Measurements from ENCODE around the gene MTFP1. TPM values are rescaled to one million over a fixed set of nuclear protein-coding genes. Genes with fewer than 3 reads are reported as not detected.

The MTFP1 gene
- total RNA-seq, 1 donor from 2014 or later = 7.9 TPM

DNA sequence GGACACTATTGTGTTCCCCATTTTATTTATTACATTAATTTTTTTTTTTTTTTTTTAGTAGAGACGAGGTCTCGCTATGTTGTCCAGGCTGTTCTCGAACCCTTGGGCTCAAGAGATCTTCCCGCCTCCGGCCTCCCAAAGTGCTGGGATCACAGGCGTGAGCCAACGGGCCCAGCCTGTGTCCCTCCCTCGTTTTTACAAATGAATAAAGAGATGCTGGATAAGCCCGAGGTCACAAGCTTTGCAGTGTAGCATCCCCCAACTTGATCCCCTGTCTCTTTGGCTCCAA is 297 bp upstream of the MTFP1 start:
- DNase-seq (ENCODE audit: low spot score) = no peak

DNA sequence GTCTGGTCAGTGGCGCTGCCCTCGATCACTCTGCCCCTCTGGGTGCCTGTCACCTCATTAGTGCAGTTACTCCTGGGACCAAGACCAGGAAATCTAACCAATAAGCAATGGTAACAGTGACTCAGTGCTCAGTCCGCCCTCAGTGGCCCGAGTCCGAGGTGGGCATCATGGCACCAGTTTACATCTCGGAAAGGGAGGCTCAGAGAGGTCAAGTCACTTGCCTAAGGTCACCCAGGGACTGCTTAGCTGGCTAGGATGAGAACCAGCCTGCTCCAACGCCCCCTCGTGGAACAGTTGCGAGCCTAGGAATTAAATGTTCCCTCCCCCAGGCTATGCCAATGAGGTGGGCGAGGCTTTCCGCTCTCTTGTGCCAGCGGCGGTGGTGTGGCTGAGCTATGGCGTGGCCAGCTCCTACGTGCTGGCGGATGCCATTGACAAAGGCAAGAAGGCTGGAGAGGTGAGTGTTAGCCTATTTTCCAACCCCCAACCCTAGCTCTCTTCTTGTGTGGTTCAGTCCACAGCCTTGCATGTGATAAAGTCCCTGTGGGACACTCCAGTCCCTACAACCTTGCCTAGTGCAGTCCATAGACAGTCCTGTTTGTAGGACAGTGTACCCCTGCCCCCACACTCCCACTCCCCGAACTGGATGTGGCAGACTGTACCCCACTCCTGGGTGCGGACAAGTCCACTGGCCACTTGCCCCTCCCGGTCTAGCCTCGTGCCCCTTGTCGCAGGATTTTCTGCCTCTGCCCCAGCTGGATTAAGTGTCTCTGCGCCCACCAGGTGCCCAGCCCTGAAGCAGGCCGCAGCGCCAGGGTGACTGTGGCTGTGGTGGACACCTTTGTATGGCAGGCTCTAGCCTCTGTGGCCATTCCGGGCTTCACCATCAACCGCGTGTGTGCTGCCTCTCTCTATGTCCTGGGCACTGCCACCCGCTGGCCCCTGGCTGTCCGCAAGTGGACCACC is 1.1 kb downstream of the MTFP1 start:
- DNase-seq (ENCODE audit: low spot score) = peak; percentile 77

DNA sequence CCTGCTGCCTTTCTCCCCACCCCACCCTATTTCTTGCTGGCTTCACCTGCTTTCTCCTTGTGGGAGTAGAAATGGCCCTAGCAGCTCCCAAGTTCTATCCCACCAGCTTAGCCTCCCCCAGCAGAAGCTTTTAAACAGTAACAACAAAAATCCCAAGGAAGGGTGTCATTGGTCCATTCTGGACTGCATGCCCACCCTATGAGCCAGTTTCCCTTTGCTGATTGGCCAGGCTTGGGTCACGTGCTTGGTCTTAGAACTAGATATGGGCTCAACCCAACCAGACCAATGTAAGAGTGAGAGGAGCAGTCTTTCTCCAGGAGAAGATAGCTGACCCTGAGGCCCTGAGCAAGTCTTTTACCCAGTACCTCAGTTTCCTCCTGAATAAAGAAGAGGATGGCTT is 2.3 kb downstream of the MTFP1 start:
- no peak for DNase-seq (ENCODE audit: low spot score)

DNA sequence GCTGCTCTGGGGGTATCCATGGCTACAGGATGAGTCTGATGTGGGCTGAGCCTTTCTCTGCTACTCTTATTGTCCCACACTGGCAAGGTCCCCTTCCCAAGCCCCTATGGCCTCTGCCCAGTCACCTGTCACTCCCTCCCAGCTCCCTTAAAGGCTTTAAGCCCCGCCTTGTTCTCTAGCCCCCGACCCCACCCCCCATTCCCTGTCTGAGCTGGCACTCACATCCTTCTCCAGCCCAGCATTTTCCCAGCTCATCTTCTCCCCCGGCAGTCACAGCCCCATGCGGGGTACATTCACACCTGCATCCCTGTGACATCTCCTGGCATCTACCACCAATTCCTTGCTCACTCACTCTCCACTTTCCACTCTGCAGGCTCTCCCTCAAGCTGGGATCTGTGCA is 4.3 kb downstream of the MTFP1 start:
- no peak for DNase-seq (ENCODE audit: low spot score)

DNA sequence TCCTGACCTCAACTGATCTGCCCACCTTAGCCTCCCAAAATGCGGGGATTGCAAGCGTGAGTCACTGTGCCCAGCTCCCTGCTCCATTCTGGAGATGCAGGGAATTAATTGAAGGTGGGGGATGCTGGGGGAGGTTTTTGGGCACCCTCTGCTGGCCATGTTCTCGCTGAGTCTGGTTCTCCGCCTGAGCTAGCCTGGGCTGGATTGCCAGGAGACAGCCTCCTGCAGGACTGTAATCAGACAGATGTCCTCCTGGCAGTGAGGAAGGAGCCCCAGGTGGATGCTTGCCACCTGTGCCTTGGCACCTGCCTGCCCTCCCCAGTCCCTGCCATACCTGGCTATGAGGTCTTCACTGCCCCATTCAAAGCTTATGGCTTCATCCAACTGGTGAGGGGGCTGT is 5.4 kb downstream of the MTFP1 start:
- no peak for DNase-seq (ENCODE audit: low spot score)

DNA sequence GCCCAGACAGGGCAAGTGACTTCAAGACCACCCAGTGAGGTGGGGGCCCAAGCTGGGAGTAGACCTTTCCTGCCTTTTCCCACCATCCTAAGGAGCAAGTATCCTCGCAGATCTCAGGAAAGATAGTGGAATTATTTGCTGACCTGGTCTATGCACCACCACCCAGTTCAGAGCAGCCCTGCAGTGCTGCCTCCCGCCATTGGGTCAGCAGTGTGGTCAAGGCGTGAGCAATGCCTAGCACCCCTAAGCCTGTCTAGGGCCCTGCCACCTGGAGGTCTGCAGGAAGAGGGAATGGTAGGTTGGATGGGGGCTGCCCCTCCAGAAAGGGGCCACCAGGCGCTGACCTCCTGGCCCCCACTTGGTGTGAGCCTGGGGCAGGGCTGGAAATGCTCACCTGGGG is 6.5 kb downstream of the MTFP1 start:
- DNase-seq (ENCODE audit: low spot score) = no peak

DNA sequence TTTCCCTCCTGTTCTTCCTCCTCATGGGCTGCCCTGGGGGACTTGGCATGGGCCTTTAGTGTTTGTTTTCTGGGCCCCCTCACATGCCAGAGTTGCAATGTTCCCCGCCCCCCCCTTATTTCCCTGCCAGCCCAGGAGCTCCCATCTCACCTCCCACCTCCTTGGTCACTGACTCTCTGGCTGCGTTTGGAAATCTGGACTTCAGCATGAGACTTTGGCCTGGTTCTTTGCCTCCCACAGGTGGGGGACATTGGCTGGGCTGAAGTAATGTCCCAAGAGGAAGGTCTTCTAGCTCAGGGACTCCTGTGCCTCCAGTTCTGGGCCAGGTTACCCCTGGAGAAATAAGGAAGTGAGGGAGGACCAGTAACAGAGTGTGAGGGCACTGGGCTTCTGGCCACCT is 7.0 kb downstream of the MTFP1 start:
- DNase-seq (ENCODE audit: low spot score) = no peak

DNA sequence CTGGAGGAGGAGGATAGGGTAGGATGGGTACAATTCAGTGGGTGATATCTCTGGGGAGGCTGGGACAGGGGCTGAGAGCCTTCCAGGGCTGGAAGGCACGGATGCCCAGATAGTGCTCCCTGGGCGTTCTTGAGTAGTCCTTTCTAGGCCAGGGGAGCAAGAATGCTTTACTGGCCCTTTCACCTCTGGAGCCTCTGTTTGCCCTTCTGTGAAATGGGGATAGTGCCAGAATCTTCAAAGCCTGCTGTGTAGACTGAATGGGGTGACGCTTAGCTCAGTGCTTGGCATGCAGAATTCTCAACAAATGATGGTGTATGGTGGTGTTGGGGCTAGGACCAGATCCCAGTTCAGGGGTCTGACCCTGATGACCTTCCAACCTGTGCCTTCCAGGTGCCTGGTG is 7.7 kb downstream of the MTFP1 start:
- DNase-seq (ENCODE audit: low spot score) = no peak

DNA sequence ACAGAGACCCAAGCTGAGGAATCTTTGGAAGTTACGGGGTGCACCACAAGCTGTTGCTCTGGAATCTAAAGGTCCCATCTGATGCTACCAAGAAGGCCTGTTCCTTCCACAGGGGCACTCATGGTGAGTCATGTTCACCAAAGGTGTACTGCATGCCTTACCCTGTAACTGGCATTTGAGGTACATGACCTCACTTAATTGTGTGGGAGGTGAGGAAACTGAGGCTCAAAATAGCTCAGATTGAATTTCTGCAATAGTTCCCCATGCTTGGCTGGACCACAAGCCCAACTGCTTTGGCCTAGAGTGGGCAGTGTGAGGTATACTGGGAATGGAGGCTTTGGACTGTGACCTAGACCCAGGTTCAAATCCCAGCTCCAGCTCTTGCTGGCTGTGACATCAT is 8.2 kb downstream of the MTFP1 start:
- no peak for DNase-seq (ENCODE audit: low spot score)

DNA sequence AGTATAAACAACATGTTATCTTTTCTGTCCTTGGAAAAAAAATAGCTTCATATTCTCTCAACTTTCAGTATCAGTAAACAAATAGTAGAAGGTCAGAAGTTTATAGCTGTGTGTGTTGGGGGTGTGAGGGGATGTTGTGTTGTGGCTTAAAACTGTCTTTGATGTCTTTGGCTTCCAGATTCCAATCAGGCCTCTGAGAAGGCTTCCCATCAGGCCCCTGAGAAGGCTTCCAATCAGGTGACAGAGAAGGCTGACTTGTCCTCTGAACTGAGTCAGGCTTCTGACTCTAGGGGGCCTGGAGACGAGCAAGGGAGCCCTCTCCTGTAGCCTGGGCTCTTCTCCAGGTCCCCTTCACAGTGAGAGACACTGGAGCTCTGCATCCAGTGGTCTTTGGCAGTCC is 9.3 kb downstream of the MTFP1 start:
- DNase-seq (ENCODE audit: low spot score) = no peak

DNA sequence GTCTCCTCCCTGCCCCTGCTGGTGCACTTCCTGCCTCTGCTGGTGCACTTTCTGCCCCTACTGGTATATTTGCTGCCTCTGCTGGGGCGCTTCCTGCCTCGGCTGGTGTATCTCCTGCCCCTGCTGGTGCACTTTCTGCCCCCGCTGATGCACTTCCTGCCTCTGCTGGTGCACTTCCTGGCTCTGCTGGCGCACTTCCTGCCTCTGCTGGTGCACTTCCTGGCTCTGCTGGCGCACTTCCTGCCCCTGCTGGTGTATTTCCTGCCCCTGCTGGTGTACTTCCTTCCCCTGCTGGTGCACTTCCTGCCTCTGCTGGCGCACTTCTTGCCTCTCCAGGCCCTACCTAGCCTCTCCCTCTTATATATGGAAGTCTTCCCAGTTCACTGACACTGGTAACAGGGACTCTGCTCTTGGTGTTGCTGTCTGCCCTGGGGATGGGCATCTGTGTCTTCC is 10.1 kb downstream of the MTFP1 start:
- DNase-seq (ENCODE audit: low spot score) = no peak

DNA sequence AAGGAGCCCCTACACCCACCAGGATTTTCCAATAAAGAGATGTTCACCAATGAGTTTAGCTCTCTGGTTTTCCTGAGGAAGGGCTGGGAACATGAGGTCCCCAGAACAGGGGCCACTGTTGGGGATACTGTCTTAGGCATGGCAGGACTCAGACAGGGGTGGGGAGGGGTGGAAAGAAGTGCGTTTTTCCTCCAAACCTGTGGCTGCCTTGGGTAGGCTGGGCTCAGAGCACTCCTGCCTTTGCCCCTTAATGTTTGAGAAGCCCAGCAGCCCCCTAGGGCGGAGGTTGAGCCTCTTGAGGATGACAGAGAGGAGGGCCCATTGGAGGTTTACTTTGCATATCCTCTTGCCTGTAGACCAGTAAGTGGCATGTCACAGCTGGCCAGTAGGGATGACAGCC is 10.6 kb downstream of the MTFP1 start:
- no peak for DNase-seq (ENCODE audit: low spot score)

DNA sequence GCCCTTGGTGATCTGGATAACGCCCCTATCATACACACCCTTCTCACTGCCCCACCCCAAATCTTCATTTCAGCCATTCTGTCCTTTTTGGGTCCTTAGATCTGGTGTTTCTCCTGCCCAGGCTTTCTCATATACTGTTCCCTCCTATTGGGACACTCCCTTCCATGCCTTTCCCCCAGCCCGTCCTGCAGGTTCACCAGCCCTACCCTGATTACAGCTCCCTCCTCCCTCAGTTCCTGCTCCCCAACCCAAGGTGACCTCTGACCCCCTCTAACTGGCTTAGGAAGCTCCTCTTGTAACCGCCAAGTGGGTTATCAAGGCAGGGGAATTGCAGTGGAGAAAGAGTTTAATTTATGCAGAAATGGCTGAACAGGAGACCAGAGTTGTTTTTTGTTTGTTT is 13.0 kb downstream of the MTFP1 start:
- no peak for DNase-seq (ENCODE audit: low spot score)

DNA sequence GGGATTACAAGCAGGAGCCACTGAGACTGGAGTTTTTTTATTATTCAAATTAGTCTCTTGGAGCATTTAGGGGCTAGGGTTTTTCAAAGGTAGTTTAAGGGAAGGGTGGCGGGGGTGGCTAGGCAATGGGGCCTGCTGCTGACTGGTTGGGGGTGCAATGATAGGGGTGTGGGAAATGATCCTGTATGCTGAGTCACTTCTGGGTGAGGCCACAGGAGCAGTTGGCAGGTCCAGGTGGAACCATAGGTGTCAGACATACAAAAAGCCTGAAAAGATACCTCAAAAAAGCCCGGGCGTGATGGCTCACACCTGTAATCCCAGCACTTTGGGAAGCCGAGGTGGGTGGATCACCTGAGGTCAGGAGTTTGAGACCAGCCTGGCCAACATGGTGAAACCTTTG is 13.7 kb downstream of the MTFP1 start:
- DNase-seq (ENCODE audit: low spot score) = no peak

DNA sequence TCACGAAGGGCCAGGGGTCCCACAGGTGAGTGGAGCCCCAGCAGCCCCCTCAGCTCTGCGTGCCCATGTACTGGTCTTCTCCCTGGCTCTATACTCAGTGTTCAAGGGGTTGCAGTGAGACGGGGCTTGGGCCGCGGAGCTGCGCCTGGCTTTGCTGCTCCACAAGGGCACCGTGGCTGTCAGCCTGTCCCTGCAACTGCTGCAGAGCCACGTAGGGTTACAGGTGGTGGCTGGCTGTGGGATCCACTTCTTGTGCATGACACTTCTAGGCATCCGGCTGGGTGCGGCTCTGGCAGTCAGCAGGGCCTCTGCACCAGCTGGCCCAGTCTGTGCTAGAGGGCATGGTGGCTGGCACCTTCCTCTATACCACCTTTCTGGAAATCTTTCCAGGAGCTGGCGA is 14.3 kb downstream of the MTFP1 start:
- no peak for DNase-seq (ENCODE audit: low spot score)

DNA sequence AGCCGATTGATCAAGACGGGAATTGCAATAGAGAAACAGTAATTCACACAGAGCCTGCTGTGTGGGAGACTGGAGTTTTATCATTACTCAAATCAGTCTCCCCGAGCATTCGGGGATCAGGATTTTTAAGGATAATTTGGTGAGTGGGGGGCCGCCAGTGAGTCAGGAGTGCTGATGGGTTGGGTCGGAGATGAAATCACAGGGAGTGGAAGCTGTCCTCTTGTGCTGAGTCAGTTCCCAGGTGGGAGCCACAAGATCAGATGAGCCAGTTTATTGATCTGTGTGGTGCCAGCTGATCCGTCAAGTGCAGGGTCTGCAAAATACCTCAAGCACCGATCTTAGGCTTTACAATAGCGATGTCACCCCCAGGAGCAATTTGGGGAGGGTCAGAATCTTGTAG is 15.5 kb downstream of the MTFP1 start:
- DNase-seq (ENCODE audit: low spot score) = no peak

DNA sequence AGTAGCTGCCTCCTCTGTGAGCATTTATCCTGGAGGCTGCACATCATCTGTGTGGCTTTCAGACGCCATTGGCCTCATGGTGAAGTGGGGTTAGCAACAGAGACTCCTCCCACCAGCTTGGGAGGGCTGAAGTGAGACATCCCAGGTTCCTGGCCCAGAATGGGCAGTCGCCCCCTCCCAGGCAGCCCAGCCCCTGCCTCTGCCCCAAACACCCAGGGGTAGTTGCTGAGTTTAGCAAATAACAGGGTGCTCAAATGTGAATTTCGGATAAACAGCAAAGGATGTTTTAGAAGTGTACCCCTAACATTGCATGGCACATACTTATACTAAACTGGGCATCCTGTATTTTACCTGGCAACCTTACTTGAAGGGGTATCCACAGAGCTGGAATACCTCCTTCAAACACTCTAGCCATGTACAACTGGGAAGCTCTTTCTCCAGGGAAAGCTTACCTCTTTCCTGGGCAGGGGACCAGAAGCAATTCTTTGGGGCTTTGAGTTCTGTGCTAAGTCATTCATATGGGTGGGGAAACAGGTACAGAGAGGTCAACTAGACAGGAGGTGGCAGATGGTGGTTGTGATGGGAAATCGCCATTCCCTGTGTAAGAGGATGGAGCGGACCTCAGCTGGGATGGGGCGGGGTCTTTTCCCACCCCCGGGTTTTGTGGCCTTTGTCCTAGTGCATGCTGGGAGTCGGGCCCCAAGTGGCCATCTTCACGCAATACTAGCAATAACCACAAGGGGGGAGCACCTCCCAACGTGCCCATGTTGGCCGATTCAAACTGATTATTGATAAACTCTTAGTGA is 19.3 kb downstream of the MTFP1 start:
- DNase-seq (ENCODE audit: low spot score) = peak; percentile 35

DNA sequence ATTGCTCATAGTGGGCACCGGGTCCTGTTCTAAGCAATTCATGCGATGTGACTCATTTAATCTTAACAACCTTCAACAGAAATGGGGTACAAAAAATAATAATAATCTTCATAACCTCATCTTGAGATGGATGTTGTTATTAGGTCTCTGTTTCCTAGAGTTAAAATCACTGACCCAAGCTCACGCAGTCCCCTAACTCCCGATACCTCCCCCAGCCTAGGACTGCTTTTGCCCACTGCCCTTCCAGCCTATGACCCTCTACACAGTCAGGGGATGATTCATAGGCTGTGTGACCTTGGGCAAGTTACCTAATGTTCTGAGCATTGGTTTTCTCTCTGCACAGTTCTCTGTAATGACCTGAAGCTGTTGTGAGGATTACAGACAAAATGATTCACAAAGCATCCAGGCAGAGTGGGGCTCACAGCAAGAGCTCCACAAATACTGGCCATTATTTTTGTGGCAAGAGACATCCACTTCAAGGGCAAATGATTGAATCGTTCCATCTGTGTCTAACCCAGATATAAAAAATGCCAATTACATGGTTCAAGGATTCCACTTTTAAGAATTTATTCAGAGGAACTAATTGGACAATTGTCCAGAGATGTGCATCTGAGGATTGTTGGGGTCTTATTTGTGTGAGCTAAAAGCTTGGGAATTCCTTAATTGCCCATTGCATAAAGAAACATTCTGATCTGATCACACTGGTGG is 20.0 kb downstream of the MTFP1 start:
- no peak for DNase-seq (ENCODE audit: low spot score)

DNA sequence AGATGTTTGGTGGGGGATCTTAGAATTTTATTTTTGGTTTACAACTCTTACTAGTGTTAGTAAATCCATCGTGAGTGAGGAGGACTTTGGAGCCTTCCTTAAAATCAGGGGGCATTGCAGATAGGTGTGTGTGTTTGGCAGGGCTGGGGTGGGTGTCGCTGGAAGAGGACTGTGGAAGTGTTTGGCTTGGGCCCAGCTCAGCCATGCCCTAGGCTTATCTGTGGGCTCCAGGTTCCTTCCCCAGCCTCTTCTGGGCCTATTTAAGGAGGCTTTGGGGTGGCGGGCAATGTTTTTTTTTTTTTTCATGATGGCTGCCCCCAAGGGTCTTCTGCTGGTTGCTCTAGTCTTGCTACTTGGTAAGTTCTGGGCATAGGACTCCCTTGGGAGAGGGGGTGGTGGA is 22.1 kb downstream of the MTFP1 start:
- DNase-seq (ENCODE audit: low spot score) = no peak

DNA sequence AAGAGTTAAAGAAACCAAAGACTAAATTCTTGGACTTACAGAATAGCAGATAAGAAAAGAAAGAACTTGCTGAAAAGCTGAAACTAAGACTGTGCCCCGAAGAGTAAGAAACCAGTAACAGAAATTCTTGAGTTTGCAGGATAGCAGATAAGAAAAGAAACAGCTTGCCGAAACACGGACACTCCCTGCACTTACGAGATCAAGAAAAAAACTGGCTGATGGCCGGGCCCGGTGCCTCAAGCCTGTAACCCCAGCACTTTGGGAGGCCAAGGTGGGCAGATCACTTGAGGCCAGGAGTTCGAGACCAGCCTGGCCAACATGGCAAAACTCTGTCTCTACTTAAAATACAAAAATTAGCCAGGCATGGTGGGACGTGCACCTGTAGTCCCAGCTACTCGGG is 25.9 kb downstream of the MTFP1 start:
- peak; percentile 72 for DNase-seq (ENCODE audit: low spot score)

DNA sequence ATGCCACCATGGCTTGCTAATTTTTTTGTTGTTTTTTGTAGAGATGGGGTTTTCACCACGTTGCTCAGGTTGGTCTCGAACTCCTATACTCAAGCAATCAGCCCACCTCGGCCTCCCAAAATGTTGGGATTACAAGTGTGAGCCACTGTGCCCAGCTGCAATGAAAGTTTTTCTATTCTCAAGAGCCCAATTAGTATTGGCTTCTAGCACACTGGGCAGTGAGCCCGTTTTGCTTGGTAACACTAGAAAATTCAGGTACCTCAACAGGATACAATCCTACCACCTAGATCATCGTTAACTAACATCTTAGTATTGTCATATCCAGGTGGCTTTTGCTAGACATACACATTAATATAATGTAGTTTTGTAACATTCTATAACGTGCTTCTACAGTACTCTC is 27.3 kb downstream of the MTFP1 start:
- DNase-seq (ENCODE audit: low spot score) = no peak

DNA sequence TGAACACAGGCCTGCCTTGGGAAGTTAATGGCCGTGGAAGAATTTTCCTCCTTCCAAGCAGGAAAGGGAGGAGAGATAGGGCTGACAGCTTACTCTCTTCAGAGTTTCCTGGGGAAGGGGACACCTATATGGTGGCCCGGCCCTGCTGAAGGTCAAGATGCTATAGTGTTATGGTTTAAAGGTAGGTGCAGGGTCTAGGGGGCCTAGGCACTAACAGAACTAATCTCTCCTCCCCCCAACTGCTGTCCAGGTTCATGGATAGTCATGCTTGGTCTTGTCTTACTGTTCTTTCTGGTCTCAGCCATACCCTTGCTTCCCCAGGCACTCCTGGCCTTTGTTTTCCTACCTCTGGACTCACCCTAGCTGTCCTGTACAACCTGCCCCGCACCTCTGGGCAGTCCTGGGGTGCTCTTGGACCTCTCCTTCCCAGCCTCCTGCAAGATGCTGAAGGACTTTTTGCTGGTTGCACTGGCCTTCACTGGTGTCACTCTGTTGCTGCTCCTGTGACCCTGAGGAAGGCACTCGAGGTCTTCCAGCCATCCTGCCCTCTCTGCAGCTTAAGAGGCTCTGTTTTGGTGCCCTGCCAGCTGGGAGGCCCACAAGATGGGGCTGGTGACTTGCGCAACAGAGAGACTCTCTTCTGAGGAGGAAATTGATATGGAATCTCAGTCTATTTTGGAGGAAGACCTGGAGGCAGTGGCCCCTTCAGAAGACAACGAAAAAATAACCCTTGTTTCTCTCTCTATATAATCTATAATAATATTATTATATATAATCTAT is 28.4 kb downstream of the MTFP1 start:
- DNase-seq (ENCODE audit: low spot score) = peak; percentile 39
